CD8-positive, alpha-beta memory T cell (primary cell): ENCODE results near the gene STUM. TPM values are rescaled to one million over a fixed set of nuclear protein-coding genes. Genes with fewer than 3 reads are reported as not detected.

Source experiments
- CTCF ChIA-PET: fragments of 350-600 bp; sonication (Branson Sonifier 250); formaldehyde crosslinking; loops from one replicate; lab custom pipeline; 2021; ENCODE audit warnings: antibody characterized with exemption; lab: Charles Lee
- POLR2A ChIA-PET: fragments of 350-600 bp; sonication (Branson Sonifier 250); formaldehyde crosslinking; loops from one replicate; lab custom pipeline; 2021; ENCODE audit warnings: antibody characterized with exemption; lab: Charles Lee
- DNase-seq, 5 donors: peaks; one replicate each; pipeline versions ENCODE4 v3.0.0 to v3.0.0-alpha.2; 2020 to 2022; ENCODE audit warnings: mixed read lengths in 1 of 5
- H3K27ac ChIP-seq: one replicate; pipeline ENCODE4 v1.7.0; 2013; ENCODE audit warnings: low read depth, mild to moderate bottlenecking, low read length, moderate library complexity
- H3K27me3 ChIP-seq: 2 replicates; pipeline ENCODE4 v1.7.0; 2013; ENCODE audit warnings: low read length, mild to moderate bottlenecking; ENCODE audit not compliant: insufficient read depth, poor library complexity, severe bottlenecking
- H3K36me3 ChIP-seq: 2 replicates; pipeline ENCODE4 v1.7.0; 2013; ENCODE audit warnings: mild to moderate bottlenecking, low read length, moderate library complexity; ENCODE audit not compliant: insufficient read depth
- H3K4me1 ChIP-seq: 2 replicates; pipeline ENCODE4 v1.7.0; 2013; ENCODE audit warnings: mild to moderate bottlenecking, low read length, moderate library complexity; ENCODE audit not compliant: insufficient read depth
- H3K4me3 ChIP-seq: 2 replicates; pipeline ENCODE4 v1.7.0; 2013; ENCODE audit warnings: mild to moderate bottlenecking, low read length
- H3K9me3 ChIP-seq: 2 replicates; pipeline ENCODE4 v1.7.0; 2013; ENCODE audit warnings: mild to moderate bottlenecking, low read length
- H3K27ac Mint-ChIP-seq, 8 donors: one replicate each; pipeline ENCODE4 v1.8.0; 2020 to 2021; ENCODE audit warnings: mixed read lengths in 8 of 8, mild to moderate bottlenecking in 6 of 8, inconsistent platforms in 3 of 8, moderate library complexity in 3 of 8
- H3K27me3 Mint-ChIP-seq, 2 donors: one replicate each; pipeline ENCODE4 v1.8.0; 2020 to 2021; ENCODE audit warnings: mixed read lengths in 2 of 2, mild to moderate bottlenecking in 1 of 2, moderate library complexity in 1 of 2
- H3K36me3 Mint-ChIP-seq, 3 donors: one replicate each; pipeline ENCODE4 v1.8.0; 2020 to 2021; ENCODE audit warnings: mixed read lengths in 3 of 3, inconsistent platforms in 1 of 3, mild to moderate bottlenecking in 1 of 3
- H3K4me1 Mint-ChIP-seq, 3 donors: one replicate each; pipeline ENCODE4 v1.8.0; 2020 to 2021; ENCODE audit warnings: mixed read lengths in 3 of 3, inconsistent platforms in 1 of 3, mild to moderate bottlenecking in 1 of 3
- H3K4me3 Mint-ChIP-seq, 7 donors: one replicate each; pipeline ENCODE4 v1.8.0; 2020 to 2021; ENCODE audit warnings: mixed read lengths in 7 of 7, mild to moderate bottlenecking in 6 of 7, moderate library complexity in 4 of 7, inconsistent platforms in 2 of 7
- H3K9me3 Mint-ChIP-seq, 5 donors: one replicate each; pipeline ENCODE4 v1.8.0; 2020 to 2022; ENCODE audit warnings: mixed read lengths in 5 of 5, mild to moderate bottlenecking in 3 of 5, moderate library complexity in 2 of 5, inconsistent platforms in 1 of 5
- polyA plus RNA-seq: library from polyadenylated mRNA; unstranded; fragments of 300-500 nt; fragmentation: Illumina TruSeq; gene quantifications from one replicate; pipeline ENCODE4 v1.2.3, GENCODE V29; 2021
- total RNA-seq, 2 experiments: library from RNA; stranded (reverse); gene quantifications; one replicate each; pipeline ENCODE4 v1.2.3, GENCODE V29; 2021

Gene STUM
- total and polyA plus RNA-seq, 3 experiments from 2014 or later = 0.13 TPM; not detected in 2

GRCh38 chr1:226629896-226630550, 81.5 kb downstream of the STUM start:
- H3K9me3 Mint-ChIP-seq = no peaks in the 10 kb centered on the region
- peaks cover 0 to 5% of the 10 kb centered on the region in 2 donors for H3K27me3 Mint-ChIP-seq
- peaks cover 30 to 47% (median 42%) of the 10 kb centered on the region in 3 donors for H3K4me1 Mint-ChIP-seq
- peak in 1 of 5 donors; percentile 32 for DNase-seq
- no peak overlapping the region for H3K27ac ChIP-seq
- H3K9me3 ChIP-seq = no peaks in the 10 kb centered on the region
- peaks cover 0 to 51% (median 14%) of the 10 kb centered on the region in 3 donors for H3K36me3 Mint-ChIP-seq
- H3K36me3 ChIP-seq = peaks cover 14% of the 10 kb centered on the region
- ChIA-PET POLR2A (no interaction called here), CTCF (interaction anchor here (1.0 to 4.9 kb wide), 3 partner anchors 100 to 198 kb away, joined by 3 to 47 read pairs (median 3); no protein-coding TSS in a partner anchor)
- H3K27ac Mint-ChIP-seq = peak overlapping the region in 3 of 8 donors; percentile 6 to 55 (median 48)
- no peak overlapping the region for H3K4me3 Mint-ChIP-seq
- no peaks in the 10 kb centered on the region for H3K27me3 ChIP-seq
- peaks cover 35% of the 10 kb centered on the region for H3K4me1 ChIP-seq
- H3K4me3 ChIP-seq = no peak overlapping the region

- Mint-ChIP-seq H3K4me1 (peaks cover 35 to 53% (median 48%) of the 10 kb centered on the region in 3 donors), H3K36me3 (peaks cover 0 to 56% (median 14%) of the 10 kb centered on the region in 3 donors), H3K27me3 (peaks cover 0 to under 1% of the 10 kb centered on the region in 2 donors), H3K9me3 (no peaks in the 10 kb centered on the region), H3K4me3 (no peak overlapping the region), H3K27ac (peak overlapping the region in 3 of 8 donors; percentile 38 to 59 (median 55))
- DNase-seq = peak in 1 of 5 donors; percentile 6
- H3K27me3 ChIP-seq = no peaks in the 10 kb centered on the region
- no peak overlapping the region for H3K27ac ChIP-seq
- H3K4me3 ChIP-seq = no peak overlapping the region
- H3K9me3 ChIP-seq = no peaks in the 10 kb centered on the region
- H3K4me1 ChIP-seq = peaks cover 41% of the 10 kb centered on the region
- ChIA-PET POLR2A (no interaction called here), CTCF (interaction anchor here (1.0 to 1.4 kb wide), 4 partner anchors 11 to 197 kb away, joined by 3 to 6 read pairs (median 4); no protein-coding TSS in a partner anchor)
- H3K36me3 ChIP-seq = peaks cover 14% of the 10 kb centered on the region
These were observed 82.0 kb downstream of the STUM start for GRCh38 chr1:226630592-226630991.

GRCh38 chr1:226631229-226632000, 82.9 kb downstream of the STUM start:
- ChIA-PET POLR2A (interaction anchor here (0.6 kb wide), 1 partner anchor 186 kb away, joined by 4 read pairs; no protein-coding TSS in a partner anchor), CTCF (interaction anchor here (1.3 to 5.5 kb wide), 4 partner anchors 11 to 197 kb away, joined by 3 to 49 read pairs (median 5); no protein-coding TSS in a partner anchor)
- Mint-ChIP-seq H3K27me3 (no peaks in the 10 kb centered on the region), H3K4me1 (peaks cover 37 to 55% (median 52%) of the 10 kb centered on the region in 3 donors), H3K27ac (peak overlapping the region in 5 of 8 donors; percentile 26 to 89 (median 52)), H3K9me3 (no peaks in the 10 kb centered on the region), H3K36me3 (peaks cover 0 to 65% (median 13%) of the 10 kb centered on the region in 3 donors), H3K4me3 (no peak overlapping the region)
- Histone ChIP-seq H3K4me1 (peaks cover 44% of the 10 kb centered on the region), H3K27me3 (no peaks in the 10 kb centered on the region), H3K27ac (no peak overlapping the region), H3K36me3 (peaks cover 14% of the 10 kb centered on the region), H3K4me3 (no peak overlapping the region), H3K9me3 (no peaks in the 10 kb centered on the region)
- DNase-seq = peak in 1 of 5 donors; percentile 32

- Mint-ChIP-seq H3K27me3 (no peaks in the 10 kb centered on the region), H3K9me3 (no peaks in the 10 kb centered on the region), H3K36me3 (peaks cover 4 to 74% (median 13%) of the 10 kb centered on the region in 3 donors), H3K4me1 (peaks cover 39 to 57% (median 53%) of the 10 kb centered on the region in 3 donors), H3K4me3 (no peak overlapping the region), H3K27ac (peak overlapping the region in 6 of 8 donors; percentile 74 to 89 (median 84))
- H3K4me3 ChIP-seq = no peak overlapping the region
- POLR2A ChIA-PET = no interaction called here
- H3K9me3 ChIP-seq = no peaks in the 10 kb centered on the region
- peak in 1 of 5 donors; percentile 36 for DNase-seq
- H3K27ac ChIP-seq = no peak overlapping the region
- peaks cover 48% of the 10 kb centered on the region for H3K4me1 ChIP-seq
- H3K36me3 ChIP-seq = peaks cover 19% of the 10 kb centered on the region
- H3K27me3 ChIP-seq = no peaks in the 10 kb centered on the region
- CTCF ChIA-PET = interaction anchor here (0.9 to 5.5 kb wide), 10 partner anchors 8 to 197 kb away, joined by 3 to 49 read pairs (median 9); no protein-coding TSS in a partner anchor
These were observed 83.8 kb downstream of the STUM start for GRCh38 chr1:226632169-226632879.

DNA sequence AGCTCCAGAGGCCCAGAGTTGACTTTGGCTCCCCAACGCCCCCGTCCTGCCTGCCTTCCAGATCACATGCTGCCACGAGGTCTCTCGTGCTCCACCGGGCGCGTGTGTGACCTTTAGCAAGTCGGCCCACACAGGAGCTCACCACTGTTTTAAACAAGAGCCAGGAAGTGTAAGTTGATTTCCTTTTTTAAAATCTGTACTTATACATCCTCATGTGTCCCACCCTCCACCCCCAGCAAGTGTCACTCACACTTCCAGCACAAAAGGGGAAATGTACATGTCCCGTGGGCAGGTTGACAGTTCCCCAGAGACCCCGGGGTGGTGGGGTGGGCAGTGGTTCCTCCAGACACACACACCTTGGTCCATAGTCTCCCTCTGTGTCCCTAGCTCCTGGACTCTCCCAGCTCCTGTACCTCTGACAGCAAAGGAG, 84.4 kb downstream of the STUM start:
- ChIA-PET POLR2A (interaction anchor here (1.5 kb wide), 1 partner anchor 195 kb away, joined by 4 read pairs; no protein-coding TSS in a partner anchor), CTCF (interaction anchor here (0.7 to 5.5 kb wide), 20 partner anchors 9 to 307 kb away, joined by 3 to 49 read pairs (median 4); partner anchors contain the start of gene COQ8A)
- H3K4me3 ChIP-seq = no peak overlapping the region
- Mint-ChIP-seq H3K4me1 (peaks cover 41 to 63% (median 52%) of the 10 kb centered on the region in 3 donors), H3K4me3 (no peak overlapping the region), H3K27me3 (no peaks in the 10 kb centered on the region), H3K27ac (peak overlapping the region; percentile 61 to 95 (median 84)), H3K36me3 (peaks cover 4 to 80% (median 11%) of the 10 kb centered on the region in 3 donors), H3K9me3 (no peaks in the 10 kb centered on the region)
- H3K4me1 ChIP-seq = peaks cover 48% of the 10 kb centered on the region
- H3K9me3 ChIP-seq = no peaks in the 10 kb centered on the region
- DNase-seq = peak in 1 of 5 donors; percentile 47
- H3K36me3 ChIP-seq = peaks cover 24% of the 10 kb centered on the region
- no peak overlapping the region for H3K27ac ChIP-seq
- no peaks in the 10 kb centered on the region for H3K27me3 ChIP-seq

DNA sequence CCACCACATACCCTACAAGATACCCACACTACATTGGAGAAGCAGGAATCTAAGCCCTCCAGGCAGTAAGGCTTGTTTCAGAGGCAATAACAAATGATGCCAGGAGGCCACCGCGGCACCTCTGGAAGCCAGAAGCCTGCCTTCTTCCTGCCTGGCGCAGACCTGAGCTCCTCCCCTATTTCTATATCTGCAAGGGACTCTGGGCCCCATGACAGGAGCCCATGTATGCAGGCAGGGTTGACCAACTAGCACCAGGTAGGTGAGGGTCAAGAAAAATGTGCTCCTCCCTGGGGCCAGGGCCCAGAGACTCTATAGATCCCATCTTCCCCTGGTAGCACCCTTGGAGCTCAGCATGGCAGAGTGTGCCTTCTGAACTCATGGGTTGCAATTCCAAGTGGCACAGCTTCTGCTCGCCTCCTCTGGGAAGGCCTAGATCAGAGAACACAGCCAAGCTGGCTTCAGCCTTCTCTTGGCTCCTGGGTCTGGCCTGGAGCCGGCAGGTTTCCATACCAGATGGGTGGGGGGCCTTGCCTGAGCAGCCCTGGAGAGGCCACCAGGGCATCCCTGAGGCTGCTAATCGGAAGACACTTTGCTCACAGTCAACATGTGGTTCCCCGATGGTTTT, 85.1 kb downstream of the STUM start:
- ChIA-PET POLR2A (interaction anchor here (0.6 to 1.5 kb wide), 2 partner anchors 106 to 194 kb away, joined by 4 read pairs; partner anchors contain the start of gene ITPKB), CTCF (interaction anchor here (0.7 to 5.5 kb wide), 27 partner anchors 9 to 306 kb away, joined by 3 to 49 read pairs (median 4); partner anchors contain the start of gene COQ8A)
- H3K27ac ChIP-seq = no peak overlapping the region
- no peaks in the 10 kb centered on the region for H3K27me3 Mint-ChIP-seq
- peaks cover 42 to 61% (median 50%) of the 10 kb centered on the region in 3 donors for H3K4me1 Mint-ChIP-seq
- H3K9me3 ChIP-seq = no peaks in the 10 kb centered on the region
- no peaks in the 10 kb centered on the region for H3K27me3 ChIP-seq
- H3K4me3 Mint-ChIP-seq = peak overlapping the region in 1 of 7 donors; percentile 45
- peaks cover 30% of the 10 kb centered on the region for H3K36me3 ChIP-seq
- H3K9me3 Mint-ChIP-seq = no peaks in the 10 kb centered on the region
- no peak overlapping the region for H3K4me3 ChIP-seq
- peaks cover 4 to 87% (median 11%) of the 10 kb centered on the region in 3 donors for H3K36me3 Mint-ChIP-seq
- peaks cover 48% of the 10 kb centered on the region for H3K4me1 ChIP-seq
- peak in 1 of 5 donors; percentile 33 for DNase-seq
- peak overlapping the region; percentile 11 to 95 (median 76) for H3K27ac Mint-ChIP-seq
